ENCODE results near the gene MLEC. TPM values are rescaled to one million over a fixed set of nuclear protein-coding genes. Genes with fewer than 3 reads are reported as not detected.

The MLEC gene
- total RNA-seq, 1 donor from 2014 or later: 152 TPM

- no peak overlapping the region for H3K27ac ChIP-seq (ENCODE audit: low read depth, low read length)
- no peak overlapping the region for H2AFZ ChIP-seq (ENCODE audit: low read depth, low read length)
- DNase-seq (ENCODE audit: low read depth) (no peak), FAIRE-seq (no peak)
- Mint-ChIP-seq H3K27me3 (ENCODE audit: low read depth, unreplicated experiment) (no peaks in the 10 kb centered on the region), H3K27ac (ENCODE audit: unreplicated experiment) (peak overlapping the region; percentile 69), H3K4me3 (ENCODE audit: unreplicated experiment) (no peak overlapping the region), H3K9me3 (ENCODE audit: unreplicated experiment) (peaks cover 2% of the 10 kb centered on the region), H3K4me1 (ENCODE audit: low read depth, unreplicated experiment) (no peaks in the 10 kb centered on the region), H3K36me3 (ENCODE audit: low read depth, unreplicated experiment) (peaks cover 5% of the 10 kb centered on the region)
- H3K9me3 ChIP-seq (ENCODE audit: insufficient read depth, low read depth, low read length): no peaks in the 10 kb centered on the region
- H3K9ac ChIP-seq (ENCODE audit: low read length): no peak overlapping the region
- no peaks in the 10 kb centered on the region for H3K79me2 ChIP-seq (ENCODE audit: insufficient read depth, low read length)
- no peaks in the 10 kb centered on the region for H3K36me3 ChIP-seq (ENCODE audit: insufficient read depth, low read length)
- TF ChIP-seq CTCF (IDR thresholded peaks at IDR 0.05; ENCODE audit: insufficient read depth, low read depth, low read length): no peak
- no peak for TF ChIP-seq EZH2 (IDR thresholded peaks at IDR 0.05; ENCODE audit: insufficient read depth, low read length)
- H3K4me3 ChIP-seq (ENCODE audit: insufficient read depth, low read depth, low read length): no peak overlapping the region
- no peaks in the 10 kb centered on the region for H3K4me1 ChIP-seq (ENCODE audit: insufficient read depth, low read length)
- H3K27me3 ChIP-seq (ENCODE audit: insufficient read depth, low read length): no peaks in the 10 kb centered on the region
- no peak overlapping the region for H3K4me2 ChIP-seq (ENCODE audit: low read length)
- H4K20me1 ChIP-seq (ENCODE audit: insufficient read depth, low read length): no peaks in the 10 kb centered on the region
These were observed 49.7 kb downstream of the MLEC start for GRCh38 chr12:120736404-120737331.

GRCh38 chr12:120737557-120738251, 50.8 kb downstream of the MLEC start:
- H3K9ac ChIP-seq (ENCODE audit: low read length): no peak overlapping the region
- DNase-seq (ENCODE audit: low read depth) (no peak), FAIRE-seq (no peak)
- no peaks in the 10 kb centered on the region for H3K79me2 ChIP-seq (ENCODE audit: insufficient read depth, low read length)
- Mint-ChIP-seq H3K27ac (ENCODE audit: unreplicated experiment) (no peak overlapping the region), H3K4me1 (ENCODE audit: low read depth, unreplicated experiment) (no peaks in the 10 kb centered on the region), H3K27me3 (ENCODE audit: low read depth, unreplicated experiment) (no peaks in the 10 kb centered on the region), H3K9me3 (ENCODE audit: unreplicated experiment) (no peaks in the 10 kb centered on the region), H3K4me3 (ENCODE audit: unreplicated experiment) (no peak overlapping the region), H3K36me3 (ENCODE audit: low read depth, unreplicated experiment) (peaks cover 5% of the 10 kb centered on the region)
- no peaks in the 10 kb centered on the region for H3K4me1 ChIP-seq (ENCODE audit: insufficient read depth, low read length)
- H3K4me2 ChIP-seq (ENCODE audit: low read length): no peak overlapping the region
- no peak overlapping the region for H2AFZ ChIP-seq (ENCODE audit: low read depth, low read length)
- TF ChIP-seq CTCF (IDR thresholded peaks at IDR 0.05; ENCODE audit: insufficient read depth, low read depth, low read length) (peak; percentile 18), EZH2 (IDR thresholded peaks at IDR 0.05; ENCODE audit: insufficient read depth, low read length) (no peak)
- no peaks in the 10 kb centered on the region for H3K27me3 ChIP-seq (ENCODE audit: insufficient read depth, low read length)
- H4K20me1 ChIP-seq (ENCODE audit: insufficient read depth, low read length): no peaks in the 10 kb centered on the region
- no peaks in the 10 kb centered on the region for H3K9me3 ChIP-seq (ENCODE audit: insufficient read depth, low read depth, low read length)
- H3K4me3 ChIP-seq (ENCODE audit: insufficient read depth, low read depth, low read length): no peak overlapping the region
- no peaks in the 10 kb centered on the region for H3K36me3 ChIP-seq (ENCODE audit: insufficient read depth, low read length)
- H3K27ac ChIP-seq (ENCODE audit: low read depth, low read length): no peak overlapping the region
